Measurements from ENCODE around the gene TTC23.

TTC23 gene

GRCh38 chr15:99165020-99165790, 84.2 kb downstream of the TTC23 start:
- DNase-seq (ENCODE audit: low spot score), result no peak

GRCh38 chr15:99164119-99164518, 85.3 kb downstream of the TTC23 start:
- DNase-seq (ENCODE audit: low spot score), result no peak

GRCh38 chr15:99163271-99164062, 85.9 kb downstream of the TTC23 start:
- no peak for DNase-seq (ENCODE audit: low spot score)

GRCh38 chr15:99158626-99159412, 90.6 kb downstream of the TTC23 start:
- DNase-seq (ENCODE audit: low spot score), result no peak

- DNase-seq (ENCODE audit: low spot score), result no peak
Observed at GRCh38 chr15:99157456-99157855, 91.9 kb downstream of the TTC23 start.

DNA sequence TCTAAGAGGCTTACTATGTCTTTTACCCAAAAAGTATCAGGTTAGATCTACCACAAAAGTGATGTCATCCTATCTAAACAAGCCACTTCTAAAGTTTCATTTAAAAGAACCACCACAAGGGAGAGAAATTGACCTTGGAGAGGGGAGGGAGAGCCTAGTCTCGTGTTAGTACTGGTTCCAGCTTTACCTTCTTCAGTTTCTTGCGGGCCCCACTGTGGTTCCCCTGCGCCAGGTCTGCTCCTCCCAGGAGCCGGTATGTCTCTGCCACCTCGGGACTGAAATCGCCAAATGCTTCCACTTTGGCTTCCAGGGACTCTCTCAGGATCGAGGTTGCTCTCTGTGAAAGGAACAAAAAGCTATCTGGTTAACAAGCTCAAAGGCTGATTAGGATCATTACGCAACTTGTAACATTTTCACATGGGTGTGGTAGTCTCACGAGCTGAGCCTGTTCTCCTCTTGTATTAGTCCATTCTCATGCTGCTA, 93.4 kb downstream of the TTC23 start:
- DNase-seq (ENCODE audit: low spot score), result no peak

DNA sequence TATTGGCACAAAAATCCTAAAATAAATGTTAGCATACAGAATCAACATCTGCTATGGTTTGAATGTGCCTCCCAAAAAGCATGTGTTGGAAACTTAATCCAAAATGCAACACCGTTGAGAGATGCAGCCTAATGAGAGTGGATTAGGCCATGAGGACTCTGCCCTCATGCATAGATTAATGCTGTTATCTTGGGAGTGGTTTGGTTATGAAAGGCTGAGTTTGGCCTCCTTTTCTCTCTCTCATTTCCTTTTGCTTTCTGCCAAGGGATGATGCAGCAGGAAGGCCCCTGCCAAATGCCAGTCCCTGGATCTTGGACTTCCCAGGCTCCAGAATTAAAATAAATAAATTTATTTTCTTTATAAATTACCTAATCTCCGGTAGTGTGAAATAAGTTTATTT, 95.1 kb downstream of the TTC23 start:
- DNase-seq (ENCODE audit: low spot score), result no peak

DNA sequence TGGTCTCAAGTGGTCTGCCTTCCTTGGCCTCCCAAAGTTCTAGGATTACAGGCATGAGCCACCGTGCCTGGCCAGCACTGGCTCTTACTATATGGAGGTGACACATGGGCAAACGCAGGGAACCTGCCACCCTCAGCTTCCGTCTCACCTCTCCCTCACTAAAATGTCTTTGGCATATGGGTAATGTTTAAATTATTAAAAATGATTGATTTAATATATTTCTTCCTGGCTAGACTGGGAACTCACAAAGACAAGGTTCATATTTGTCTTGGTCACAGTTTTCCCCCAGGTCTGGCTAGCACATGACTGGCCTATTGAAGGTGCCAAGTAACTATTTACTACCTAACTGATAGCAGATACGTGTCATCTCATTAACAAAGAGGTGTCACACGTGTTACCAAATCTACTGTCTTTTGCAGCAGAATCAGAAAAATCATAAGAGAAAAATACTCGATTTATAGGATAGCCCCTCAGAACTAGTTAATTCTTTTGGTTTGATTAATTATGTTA, 96.3 kb downstream of the TTC23 start:
- no peak for DNase-seq (ENCODE audit: low spot score)

GRCh38 chr15:99151156-99151555, 98.2 kb downstream of the TTC23 start:
- no peak for DNase-seq (ENCODE audit: low spot score)

DNA sequence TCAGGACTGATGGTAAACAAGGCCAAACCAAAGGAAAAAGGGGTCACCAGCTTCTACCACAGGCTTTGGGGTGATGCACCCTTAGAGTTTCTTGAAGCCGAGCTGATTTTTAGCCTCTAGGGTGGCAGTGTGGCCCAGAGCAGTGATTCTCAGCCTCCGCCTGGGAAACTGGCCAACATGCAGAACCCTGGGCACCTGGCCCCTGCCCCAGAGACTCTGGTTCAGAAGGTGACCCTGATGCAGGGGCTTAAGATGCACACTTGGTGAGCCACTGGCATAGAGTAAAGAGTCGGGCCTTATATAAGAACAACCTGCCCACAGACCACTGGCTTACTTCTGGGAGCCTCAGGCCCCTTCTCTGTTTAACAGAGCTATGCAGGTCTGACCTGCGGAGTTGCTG, 100.0 kb downstream of the TTC23 start:
- no peak for DNase-seq (ENCODE audit: low spot score)

DNA sequence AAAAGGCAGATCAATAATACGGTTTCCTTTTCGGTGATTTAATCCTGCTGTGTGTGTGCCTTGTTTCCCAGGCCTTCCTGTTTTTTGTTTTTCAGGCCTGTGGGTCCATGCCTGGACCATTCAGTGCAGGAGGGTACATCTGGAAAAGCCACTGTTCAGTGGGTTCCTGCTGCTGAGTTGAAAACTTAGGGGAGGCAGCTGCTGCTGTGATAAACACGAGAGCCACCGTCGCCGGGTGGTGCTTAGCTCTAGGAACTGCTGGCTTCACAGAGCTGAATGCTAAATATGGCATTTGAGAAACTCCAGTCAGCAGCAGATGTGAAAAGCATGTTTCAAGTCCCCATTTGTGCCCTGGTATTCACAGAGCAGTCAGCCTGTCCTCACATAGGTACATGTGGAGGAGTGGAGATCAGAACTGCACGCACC, 100.5 kb downstream of the TTC23 start:
- DNase-seq (ENCODE audit: low spot score), result no peak

- DNase-seq (ENCODE audit: low spot score), result no peak
Observed at GRCh38 chr15:99146661-99147060, 102.7 kb downstream of the TTC23 start.

GRCh38 chr15:99145778-99146177, 103.6 kb downstream of the TTC23 start:
- no peak for DNase-seq (ENCODE audit: low spot score)

DNA sequence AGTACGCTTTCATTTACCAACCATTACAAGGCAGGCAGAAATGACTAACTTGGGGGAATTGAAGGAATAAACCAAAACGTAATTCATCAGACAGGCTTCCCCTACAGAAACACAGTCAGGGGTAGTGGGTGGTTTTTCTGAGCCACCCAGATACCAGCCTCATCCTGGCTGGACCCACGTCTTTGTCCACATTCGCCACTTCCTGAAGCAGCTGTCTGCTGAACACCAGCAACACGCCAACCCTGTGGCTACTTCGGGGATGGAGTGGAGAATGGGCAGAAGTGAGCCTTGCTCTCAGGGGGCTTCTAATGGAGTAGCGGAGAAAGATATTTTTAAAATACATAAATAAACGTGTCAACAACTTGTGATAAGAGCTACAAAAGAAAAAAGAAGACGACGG, 104.4 kb downstream of the TTC23 start:
- DNase-seq (ENCODE audit: low spot score), result no peak

DNA sequence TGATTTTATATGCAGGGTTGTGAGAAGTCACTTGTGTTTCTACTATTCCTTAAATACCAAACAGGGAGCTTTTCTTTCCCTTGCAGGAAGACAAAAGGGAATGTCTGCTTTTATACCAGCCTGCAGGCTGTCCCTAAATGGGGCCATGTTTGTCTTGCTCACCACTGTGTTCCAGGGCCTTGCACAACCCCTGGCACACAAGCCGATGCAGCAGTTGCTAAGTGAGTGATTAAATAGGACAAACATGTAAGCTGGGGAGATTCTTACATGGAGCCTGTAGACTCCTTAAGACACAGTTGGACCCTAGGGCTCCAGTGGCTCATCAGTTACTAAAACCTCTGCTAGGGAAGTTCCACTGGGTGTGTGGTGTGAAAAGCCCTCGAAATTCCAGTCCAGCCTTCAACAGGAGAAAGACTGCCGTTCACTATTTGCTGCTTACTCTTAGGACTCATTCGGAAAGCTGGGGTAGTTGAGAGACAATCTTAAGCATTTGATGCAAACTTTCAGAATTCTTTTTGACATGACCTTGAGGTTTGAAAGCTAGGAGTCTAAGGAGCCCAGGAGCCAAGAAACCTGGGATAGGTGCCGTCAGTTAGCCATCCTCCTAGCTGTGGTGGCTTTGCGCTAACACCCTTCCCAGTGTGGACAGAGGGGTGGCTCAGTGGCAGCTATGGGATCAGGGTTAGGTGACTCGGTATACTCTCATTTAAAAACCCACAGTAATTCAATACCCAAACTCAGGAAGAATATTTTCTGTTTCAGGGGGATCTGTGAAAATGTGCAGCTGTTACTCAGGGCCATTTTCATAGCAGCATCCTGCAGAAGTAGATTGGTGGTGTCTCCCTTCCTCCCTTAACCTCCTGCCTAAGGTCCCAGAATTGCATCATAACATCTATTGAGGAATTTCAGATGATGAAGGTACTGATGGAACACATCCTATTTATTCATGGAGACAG, 105.4 kb downstream of the TTC23 start:
- DNase-seq (ENCODE audit: low spot score), result no peak

DNA sequence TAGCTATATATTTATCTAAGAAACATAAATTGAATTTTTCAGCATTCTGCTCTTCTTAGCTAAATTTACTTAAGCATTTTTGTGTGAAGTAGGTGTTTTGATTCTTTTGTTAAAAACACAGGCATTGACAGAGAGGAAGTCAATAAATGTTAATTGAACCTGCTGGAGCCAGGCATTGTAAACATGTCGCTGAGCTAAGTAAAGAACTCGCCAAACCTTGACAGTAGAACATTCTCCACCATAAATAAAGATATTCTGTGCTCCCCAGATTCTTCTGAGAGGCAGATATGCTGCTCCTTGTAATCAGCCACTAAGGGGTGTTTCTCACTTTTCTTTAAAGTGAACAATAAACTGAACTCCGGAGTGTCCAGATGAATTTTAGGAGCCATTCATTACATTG, 106.1 kb downstream of the TTC23 start:
- no peak for DNase-seq (ENCODE audit: low spot score)

DNA sequence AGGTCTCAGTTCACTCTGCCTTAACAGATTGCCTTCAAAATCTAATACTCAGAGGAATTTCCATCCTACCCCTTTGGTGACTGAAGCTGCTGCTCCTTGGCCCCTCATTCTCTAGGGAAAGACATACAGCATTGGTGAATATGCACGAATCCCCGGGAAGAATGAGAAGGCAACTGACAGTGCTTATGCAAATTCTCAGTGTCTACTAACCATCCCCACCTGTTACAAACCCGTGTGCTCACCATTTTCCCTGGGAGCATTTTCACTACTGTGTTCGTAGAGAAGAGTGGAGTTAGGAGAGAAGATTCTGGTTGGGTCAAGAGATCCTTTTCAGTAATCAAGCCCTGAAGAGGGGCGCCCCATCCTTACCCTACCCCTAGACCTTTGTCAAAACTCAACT, 106.8 kb downstream of the TTC23 start:
- no peak for DNase-seq (ENCODE audit: low spot score)

GRCh38 chr15:99141943-99142342, 107.4 kb downstream of the TTC23 start:
- DNase-seq (ENCODE audit: low spot score), result no peak

GRCh38 chr15:99140590-99140989, 108.8 kb downstream of the TTC23 start:
- DNase-seq (ENCODE audit: low spot score), result no peak

DNA sequence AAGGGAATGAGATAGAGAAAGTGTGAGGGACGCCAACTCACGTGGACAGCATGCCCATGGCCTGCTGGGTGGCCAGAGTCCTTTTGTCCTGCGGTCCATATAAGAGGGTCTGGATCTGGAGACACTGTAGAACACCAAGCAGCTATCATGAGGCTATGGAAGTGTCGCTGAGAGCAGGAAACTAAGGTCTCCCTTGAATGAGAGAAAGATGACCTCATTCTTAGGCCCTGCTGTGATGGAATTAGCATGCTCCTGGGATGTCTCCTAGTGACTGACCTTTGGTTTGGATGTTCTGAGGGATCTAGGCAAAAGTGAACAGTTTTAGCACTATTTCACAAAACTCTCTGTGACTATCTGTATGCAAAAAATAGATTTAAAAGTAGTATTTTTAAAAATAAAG, 110.1 kb downstream of the TTC23 start:
- DNase-seq (ENCODE audit: low spot score), result no peak

GRCh38 chr15:99138491-99138982, 110.8 kb downstream of the TTC23 start:
- no peak for DNase-seq (ENCODE audit: low spot score)

Data from CD4-positive, alpha-beta T cell treated with Interleukin-2 at 100 ng/mL for 4 hours (primary cell).